ENCODE data around the gene IFT74. TPM values are rescaled to one million over a fixed set of nuclear protein-coding genes. Genes with fewer than 3 reads are reported as not detected.

IFT74 gene
- total RNA-seq = 10 to 100 TPM in 1 of 2 donors, 1 to 10 TPM in 1; 7.5 to 13.2 TPM
- polyA plus RNA-seq = 1 to 10 TPM; 5.5 to 9.1 TPM
- long read RNA-seq, donor 1, transcript IFT74-201 (20 exons, 2,160 nt) = major isoform, 7 of 14 reads
- long read RNA-seq, donor 1, partial matches to known transcripts = 4 of 14 reads
- long read RNA-seq, donor 1, other reads (novel, unspliced or antisense) = 2 of 14 reads
- long read RNA-seq, donor 2, partial matches to known transcripts = 3 of 8 reads
- long read RNA-seq, donor 2, other reads (novel, unspliced or antisense) = 2 of 8 reads

DNA sequence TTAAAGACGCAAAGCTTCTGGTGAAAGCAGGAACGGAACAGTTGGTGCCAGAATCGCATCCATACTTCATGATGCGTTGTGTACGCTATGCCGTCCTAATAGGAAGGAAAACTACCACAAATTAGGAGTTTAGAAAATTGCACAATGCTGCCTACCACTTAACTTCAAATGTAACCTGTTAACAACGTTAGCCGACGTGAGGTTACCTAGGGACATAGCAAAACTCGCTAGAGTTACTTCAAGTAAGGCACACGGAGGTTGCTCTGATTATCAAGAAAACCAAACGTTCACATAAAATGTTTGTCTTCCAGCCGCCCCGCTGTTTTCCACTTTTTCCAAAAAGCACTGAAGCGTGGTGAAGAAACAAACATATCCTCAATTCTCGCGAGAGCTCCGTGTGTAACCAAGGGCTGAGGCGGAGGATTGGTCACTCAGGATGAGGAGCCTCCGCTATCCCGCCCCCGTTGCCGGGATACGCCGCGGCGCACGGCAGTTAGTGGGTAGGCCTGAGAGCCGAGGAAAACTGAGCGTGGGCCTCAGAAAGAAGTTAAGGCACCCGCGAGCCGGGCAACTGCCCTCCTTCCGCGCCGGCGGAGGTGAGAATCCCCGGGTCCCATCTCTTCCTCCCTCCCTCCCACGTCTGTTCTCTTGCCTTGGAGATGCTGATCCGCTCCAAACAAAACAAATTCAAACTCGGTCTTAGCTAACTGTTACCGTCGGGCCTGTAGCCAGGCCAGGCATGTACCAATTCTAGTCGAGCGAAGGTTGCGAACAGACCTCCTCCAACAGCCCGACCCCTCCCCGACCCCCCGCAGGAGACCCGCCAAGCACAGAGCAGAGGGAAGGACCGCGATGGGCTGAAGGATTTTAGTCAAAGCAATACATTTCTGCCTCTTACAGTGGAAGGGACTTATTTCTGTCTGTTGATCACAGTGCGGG is at the start of gene IFT74:
Gene IFT74 (plus strand): TSS at position 492 of the 939 bp plus-strand sequence. CDS start 5,556 bp downstream, outside the sequence.
- Histone ChIP-seq H3K4me3 (ENCODE audit: low read length in 2 of 2) (peak within 1 kb of the TSS; percentile 57 to 90), H3K27ac (ENCODE audit: low read depth in 1 of 2, low read length in 2 of 2) (peak within 1 kb of the TSS; percentile 69 to 82), H3K9me3 (ENCODE audit: control insufficient read depth, low read length) (no peaks in the 10 kb centered on the region), H3K4me1 (ENCODE audit: control insufficient read depth in 1 of 2, insufficient read depth in 2 of 2, low read length in 2 of 2) (no peaks in the 10 kb centered on the region), H3K27me3 (ENCODE audit: control insufficient read depth in 1 of 2, insufficient read depth in 2 of 2, low read length in 1 of 2) (no peaks in the 10 kb centered on the region), H3K36me3 (ENCODE audit: control insufficient read depth in 1 of 2, insufficient read depth in 2 of 2, low read length in 1 of 2) (no peaks in the 10 kb centered on the region)
- ATAC-seq (ENCODE audit: low FRiP score) (peak; percentile 100), DNase-seq (peak; percentile 99)
- intact Hi-C loops (cut with DNase I) = loop anchor here in 1 of 2 donors (10.0 kb wide), 1 partner anchor 619 kb away; the partner anchor contains the start of gene C9orf72
- WGBS, 2 donors = 1% methylated on average over 48 to 53 of the region's 53 CpGs

DNA sequence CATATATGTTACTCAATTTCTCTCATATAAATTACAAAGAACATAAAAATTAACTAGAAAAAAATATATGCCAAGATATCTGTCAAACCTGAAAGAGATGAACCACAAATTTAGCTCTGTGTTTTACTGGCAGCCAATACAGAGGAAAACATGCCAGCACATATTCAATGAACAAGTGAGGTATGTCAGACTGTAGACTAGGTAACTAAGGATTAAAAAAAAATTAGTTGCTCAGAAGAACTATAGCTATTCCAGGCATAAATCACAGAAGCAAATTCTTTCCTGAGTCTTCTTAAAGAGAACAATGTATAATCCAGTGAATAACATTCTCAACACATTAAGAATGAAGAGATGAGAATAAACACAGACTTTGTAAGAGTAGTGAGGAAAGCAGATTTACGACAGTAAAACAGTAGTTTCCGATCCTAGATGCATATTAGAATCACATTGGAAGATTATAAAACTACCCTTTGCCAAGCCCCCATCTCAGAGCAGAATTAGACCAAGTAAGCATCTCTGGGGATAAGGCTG is 43.0 kb upstream of the IFT74 start:
- Histone ChIP-seq H3K36me3 (ENCODE audit: control insufficient read depth in 1 of 2, insufficient read depth in 2 of 2, low read length in 1 of 2) (peaks cover 4 to 12% of the 10 kb centered on the region in 2 donors), H3K4me3 (ENCODE audit: low read length in 2 of 2) (no peak overlapping the region), H3K27ac (ENCODE audit: low read depth in 1 of 2, low read length in 2 of 2) (no peak overlapping the region), H3K27me3 (ENCODE audit: control insufficient read depth in 1 of 2, insufficient read depth in 2 of 2, low read length in 1 of 2) (no peaks in the 10 kb centered on the region), H3K9me3 (ENCODE audit: control insufficient read depth, low read length) (no peaks in the 10 kb centered on the region), H3K4me1 (ENCODE audit: control insufficient read depth in 1 of 2, insufficient read depth in 2 of 2, low read length in 2 of 2) (no peaks in the 10 kb centered on the region)
- 90 to 96% methylated on average over 2 of the region's 2 CpGs for WGBS, 2 donors
- no peak for ATAC-seq (ENCODE audit: low FRiP score)
- no peak for DNase-seq
- intact Hi-C loops (cut with DNase I) = no loop called here

- intact Hi-C loops (cut with DNase I) = no loop called here
- DNase-seq (no peak), ATAC-seq (ENCODE audit: low FRiP score) (no peak)
- 18 to 34% methylated on average over 1 of the region's 1 CpG for WGBS, 2 donors
- Histone ChIP-seq H3K27ac (ENCODE audit: low read depth in 1 of 2, low read length in 2 of 2) (no peak overlapping the region), H3K4me1 (ENCODE audit: control insufficient read depth in 1 of 2, insufficient read depth in 2 of 2, low read length in 2 of 2) (no peaks in the 10 kb centered on the region), H3K27me3 (ENCODE audit: control insufficient read depth in 1 of 2, insufficient read depth in 2 of 2, low read length in 1 of 2) (no peaks in the 10 kb centered on the region), H3K4me3 (ENCODE audit: low read length in 2 of 2) (no peak overlapping the region), H3K9me3 (ENCODE audit: control insufficient read depth, low read length) (no peaks in the 10 kb centered on the region), H3K36me3 (ENCODE audit: control insufficient read depth in 1 of 2, insufficient read depth in 2 of 2, low read length in 1 of 2) (peaks cover 8 to 22% of the 10 kb centered on the region in 2 donors)
Observed at GRCh38 chr9:26919698-26920097, 36.5 kb upstream of the IFT74 start.

GRCh38 chr9:26925609-26926008 is 30.6 kb upstream of the IFT74 start:
- Histone ChIP-seq H3K4me1 (ENCODE audit: control insufficient read depth in 1 of 2, insufficient read depth in 2 of 2, low read length in 2 of 2) (no peaks in the 10 kb centered on the region), H3K4me3 (ENCODE audit: low read length in 2 of 2) (no peak overlapping the region), H3K27ac (ENCODE audit: low read depth in 1 of 2, low read length in 2 of 2) (no peak overlapping the region), H3K36me3 (ENCODE audit: control insufficient read depth in 1 of 2, insufficient read depth in 2 of 2, low read length in 1 of 2) (peaks cover 4 to 17% of the 10 kb centered on the region in 2 donors), H3K9me3 (ENCODE audit: control insufficient read depth, low read length) (no peaks in the 10 kb centered on the region), H3K27me3 (ENCODE audit: control insufficient read depth in 1 of 2, insufficient read depth in 2 of 2, low read length in 1 of 2) (no peaks in the 10 kb centered on the region)
- intact Hi-C loops (cut with DNase I) = no loop called here
- ATAC-seq (ENCODE audit: low FRiP score) (no peak), DNase-seq (no peak)
- 93 to 94% methylated on average over 4 of the region's 4 CpGs for WGBS, 2 donors

DNA sequence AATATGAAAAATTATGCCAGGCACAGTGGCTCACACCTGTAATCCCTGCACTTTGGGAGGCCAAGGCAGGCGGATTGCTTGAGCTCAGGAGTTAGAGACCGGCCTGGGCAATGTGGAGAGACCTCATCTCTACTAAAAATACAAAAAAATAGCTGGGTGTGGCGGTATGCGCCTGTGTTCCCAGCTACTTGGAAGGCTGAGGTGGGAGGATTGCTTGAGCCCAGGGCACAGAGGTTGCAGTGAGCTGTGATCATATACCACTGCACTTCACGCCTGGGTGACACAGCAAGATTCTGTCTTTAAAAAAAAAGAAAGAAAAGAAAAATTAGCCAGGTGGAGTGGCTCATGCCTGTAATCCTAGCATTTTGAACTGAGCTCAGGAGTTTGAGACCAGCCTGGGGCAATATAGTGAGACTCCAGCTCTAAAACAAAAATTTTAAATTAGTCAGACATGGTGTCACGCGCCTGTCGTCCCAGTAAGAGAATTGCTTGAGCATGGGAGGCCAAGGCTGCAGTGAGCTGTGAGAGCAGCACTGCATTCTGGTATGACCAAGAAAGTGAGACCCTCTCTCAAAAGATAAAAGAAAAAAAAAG is 27.2 kb upstream of the IFT74 start:
- intact Hi-C loops (cut with DNase I) = no loop called here
- WGBS, 2 donors = 95 to 96% methylated on average over 8 of the region's 8 CpGs
- H3K27ac ChIP-seq (ENCODE audit: low read depth in 1 of 2, low read length in 2 of 2) = no peak overlapping the region
- DNase-seq (no peak), ATAC-seq (ENCODE audit: low FRiP score) (no peak)
- no peak overlapping the region for H3K4me3 ChIP-seq (ENCODE audit: low read length in 2 of 2)
- H3K36me3 ChIP-seq (ENCODE audit: control insufficient read depth in 1 of 2, insufficient read depth in 2 of 2, low read length in 1 of 2) = peaks cover 0 to 10% of the 10 kb centered on the region in 2 donors
- no peaks in the 10 kb centered on the region for H3K4me1 ChIP-seq (ENCODE audit: control insufficient read depth in 1 of 2, insufficient read depth in 2 of 2, low read length in 2 of 2)
- H3K27me3 ChIP-seq (ENCODE audit: control insufficient read depth in 1 of 2, insufficient read depth in 2 of 2, low read length in 1 of 2) = no peaks in the 10 kb centered on the region
- H3K9me3 ChIP-seq (ENCODE audit: control insufficient read depth, low read length) = no peaks in the 10 kb centered on the region

DNA sequence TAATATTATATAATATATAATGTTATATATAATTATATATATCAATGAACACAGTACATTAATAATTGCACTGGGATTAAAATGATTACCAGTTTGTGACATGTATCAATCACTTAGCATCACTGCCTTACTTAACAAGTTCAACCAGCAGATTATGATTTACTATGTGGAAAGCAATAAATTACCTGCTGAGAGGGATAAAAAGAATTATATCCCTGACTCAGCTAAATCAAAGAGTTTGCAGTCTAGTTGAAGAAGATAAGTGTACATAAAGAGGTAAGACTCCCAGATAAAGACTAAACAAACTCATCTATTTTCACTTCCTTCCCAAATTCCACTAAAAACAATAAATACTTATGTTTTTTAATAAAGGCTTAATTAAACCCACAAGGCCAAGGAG is 20.4 kb upstream of the IFT74 start:
- H3K4me3 ChIP-seq (ENCODE audit: low read length in 2 of 2) = no peak overlapping the region
- H3K9me3 ChIP-seq (ENCODE audit: control insufficient read depth, low read length) = no peaks in the 10 kb centered on the region
- ATAC-seq (ENCODE audit: low FRiP score) (no peak), DNase-seq (no peak)
- H3K36me3 ChIP-seq (ENCODE audit: control insufficient read depth in 1 of 2, insufficient read depth in 2 of 2, low read length in 1 of 2) = no peaks in the 10 kb centered on the region
- H3K27me3 ChIP-seq (ENCODE audit: control insufficient read depth in 1 of 2, insufficient read depth in 2 of 2, low read length in 1 of 2) = no peaks in the 10 kb centered on the region
- intact Hi-C loops (cut with DNase I) = no loop called here
- no peak overlapping the region for H3K27ac ChIP-seq (ENCODE audit: low read depth in 1 of 2, low read length in 2 of 2)
- no peaks in the 10 kb centered on the region for H3K4me1 ChIP-seq (ENCODE audit: control insufficient read depth in 1 of 2, insufficient read depth in 2 of 2, low read length in 2 of 2)

DNA sequence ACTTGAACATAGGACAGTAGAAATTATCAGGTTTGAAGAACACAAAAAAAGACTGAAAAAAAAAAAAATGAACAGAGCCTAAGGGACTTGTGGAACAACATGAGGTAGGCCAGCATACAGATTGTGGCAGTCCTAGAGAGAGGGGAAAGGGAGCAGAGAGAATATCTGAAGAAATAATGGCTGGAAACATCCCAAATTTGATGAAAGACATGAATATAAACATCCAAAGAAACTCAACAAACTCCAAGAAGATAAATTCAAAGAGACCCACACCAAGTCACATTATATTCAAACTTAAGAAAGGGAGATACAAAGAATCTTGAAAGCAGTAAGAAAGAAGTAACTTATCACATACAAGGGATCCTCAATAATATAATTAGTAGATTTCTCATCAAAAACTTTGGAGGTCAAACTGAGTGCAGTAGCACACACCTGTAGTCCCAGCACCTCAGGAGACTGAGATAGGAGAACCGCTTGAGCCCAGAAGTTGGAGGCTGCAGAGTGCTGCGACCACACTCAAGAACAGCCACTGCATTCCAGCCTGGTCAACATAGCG is 18.3 kb upstream of the IFT74 start:
- intact Hi-C loops (cut with DNase I) = no loop called here
- no peak for DNase-seq
- H3K27ac ChIP-seq (ENCODE audit: low read depth in 1 of 2, low read length in 2 of 2) = no peak overlapping the region
- H3K4me3 ChIP-seq (ENCODE audit: low read length in 2 of 2) = no peak overlapping the region
- no peaks in the 10 kb centered on the region for H3K9me3 ChIP-seq (ENCODE audit: control insufficient read depth, low read length)
- no peaks in the 10 kb centered on the region for H3K27me3 ChIP-seq (ENCODE audit: control insufficient read depth in 1 of 2, insufficient read depth in 2 of 2, low read length in 1 of 2)
- H3K4me1 ChIP-seq (ENCODE audit: control insufficient read depth in 1 of 2, insufficient read depth in 2 of 2, low read length in 2 of 2) = peaks cover 0 to 3% of the 10 kb centered on the region in 2 donors
- H3K36me3 ChIP-seq (ENCODE audit: control insufficient read depth in 1 of 2, insufficient read depth in 2 of 2, low read length in 1 of 2) = no peaks in the 10 kb centered on the region
- 98 to 100% methylated on average over 3 of the region's 3 CpGs for WGBS, 2 donors
- no peak for ATAC-seq (ENCODE audit: low FRiP score)

DNA sequence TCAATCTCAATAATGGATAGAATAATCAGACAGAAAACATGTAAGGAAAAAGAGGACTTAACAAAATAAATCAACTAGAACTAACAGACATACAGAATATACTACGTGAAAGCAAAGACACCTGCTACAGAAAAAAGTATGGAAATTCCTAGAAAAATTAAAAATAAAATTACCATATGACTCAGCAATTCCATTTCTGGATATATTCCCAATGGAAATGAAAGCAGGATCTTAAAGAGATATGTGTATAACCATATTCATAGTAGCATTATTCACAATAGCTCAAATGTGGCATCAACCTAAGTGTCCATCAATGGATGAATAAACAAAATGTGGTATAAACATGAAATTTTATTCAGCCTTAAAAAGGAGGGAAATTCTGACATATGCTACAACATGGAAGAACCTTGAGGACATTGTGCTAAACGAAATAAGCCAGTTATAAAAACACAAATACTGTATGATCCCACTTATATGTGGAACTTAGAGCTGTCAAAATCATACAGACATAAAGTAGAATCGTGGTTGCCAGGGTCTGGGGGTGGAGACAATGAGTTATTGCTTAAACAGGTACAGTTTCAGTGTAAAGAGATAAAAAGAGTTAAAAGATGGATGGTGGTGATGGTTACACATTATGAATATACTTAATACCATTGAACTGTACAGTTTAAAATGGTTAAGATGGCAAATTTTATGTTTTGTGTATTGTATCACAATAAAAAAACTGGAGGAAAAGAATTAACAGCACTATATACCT is 16.1 kb upstream of the IFT74 start:
- no peaks in the 10 kb centered on the region for H3K9me3 ChIP-seq (ENCODE audit: control insufficient read depth, low read length)
- no peak overlapping the region for H3K4me3 ChIP-seq (ENCODE audit: low read length in 2 of 2)
- intact Hi-C loops (cut with DNase I) = no loop called here
- peaks cover 0 to 5% of the 10 kb centered on the region in 2 donors for H3K4me1 ChIP-seq (ENCODE audit: control insufficient read depth in 1 of 2, insufficient read depth in 2 of 2, low read length in 2 of 2)
- H3K36me3 ChIP-seq (ENCODE audit: control insufficient read depth in 1 of 2, insufficient read depth in 2 of 2, low read length in 1 of 2) = no peaks in the 10 kb centered on the region
- no peaks in the 10 kb centered on the region for H3K27me3 ChIP-seq (ENCODE audit: control insufficient read depth in 1 of 2, insufficient read depth in 2 of 2, low read length in 1 of 2)
- no peak for DNase-seq
- H3K27ac ChIP-seq (ENCODE audit: low read depth in 1 of 2, low read length in 2 of 2) = no peak overlapping the region
- WGBS, 2 donors = 72 to 73% methylated on average over 3 of the region's 3 CpGs
- ATAC-seq (ENCODE audit: low FRiP score) = no peak
